ENCODE data around the gene CD81. TPM values are rescaled to one million over a fixed set of nuclear protein-coding genes. Genes with fewer than 3 reads are reported as not detected.

The CD81 gene
- total RNA-seq, 2 experiments from 2014 or later: 181 to 183 TPM

GRCh38 chr11:2365571-2366210 lies 11.4 kb upstream of the CD81 start:
- Mint-ChIP-seq H3K9me3 (no peaks in the 10 kb centered on the region), H3K4me1 (ENCODE audit: low read depth) (no peaks in the 10 kb centered on the region), H3K27ac (no peak overlapping the region), H3K27me3 (no peaks in the 10 kb centered on the region), H3K4me3 (no peak overlapping the region), H3K36me3 (ENCODE audit: low read depth) (no peaks in the 10 kb centered on the region)
- Histone ChIP-seq H3K4me3 (ENCODE audit: low read length) (no peak overlapping the region), H3K27ac (ENCODE audit: low read depth in 1 of 2, low read length in 2 of 2) (no peak overlapping the region), H3K36me3 (ENCODE audit: insufficient read depth, low read length) (no peaks in the 10 kb centered on the region), H3K4me1 (ENCODE audit: insufficient read depth, low read length) (no peaks in the 10 kb centered on the region), H3K9me3 (ENCODE audit: control insufficient read depth in 1 of 2, insufficient read depth in 1 of 2, low read length in 2 of 2) (no peaks in the 10 kb centered on the region), H3K27me3 (ENCODE audit: control insufficient read depth in 1 of 2, insufficient read depth in 2 of 2, low read length in 2 of 2) (no peaks in the 10 kb centered on the region)
- no peak for DNase-seq
- POLR2A ChIA-PET: interaction anchor here (1.8 kb wide), 1 partner anchor 12 kb away, joined by 7 read pairs; no protein-coding TSS in a partner anchor
- no peak for TF ChIP-seq CTCF (IDR thresholded peaks at IDR 0.05)
- intact Hi-C loops (cut with DNase I, micrococcal nuclease): no loop called here
- ATAC-seq (ENCODE audit: poor library complexity): no peak
- CTCF ChIA-PET: no interaction called here

- no peak for ATAC-seq (ENCODE audit: poor library complexity)
- Histone ChIP-seq H3K27ac (ENCODE audit: low read depth in 1 of 2, low read length in 2 of 2) (no peak overlapping the region), H3K4me3 (ENCODE audit: low read length) (no peak overlapping the region), H3K27me3 (ENCODE audit: control insufficient read depth in 1 of 2, insufficient read depth in 2 of 2, low read length in 2 of 2) (no peaks in the 10 kb centered on the region), H3K36me3 (ENCODE audit: insufficient read depth, low read length) (no peaks in the 10 kb centered on the region), H3K9me3 (ENCODE audit: control insufficient read depth in 1 of 2, insufficient read depth in 1 of 2, low read length in 2 of 2) (no peaks in the 10 kb centered on the region), H3K4me1 (ENCODE audit: insufficient read depth, low read length) (no peaks in the 10 kb centered on the region)
- intact Hi-C loops (cut with DNase I, micrococcal nuclease): no loop called here
- Mint-ChIP-seq H3K27me3 (no peaks in the 10 kb centered on the region), H3K4me1 (ENCODE audit: low read depth) (no peaks in the 10 kb centered on the region), H3K36me3 (ENCODE audit: low read depth) (no peaks in the 10 kb centered on the region), H3K9me3 (no peaks in the 10 kb centered on the region), H3K4me3 (no peak overlapping the region), H3K27ac (no peak overlapping the region)
- ChIA-PET CTCF (no interaction called here), POLR2A (interaction anchor here (1.8 kb wide), 1 partner anchor 12 kb away, joined by 7 read pairs; no protein-coding TSS in a partner anchor)
- TF ChIP-seq CTCF (IDR thresholded peaks at IDR 0.05): no peak
- DNase-seq: no peak
These were observed 10.8 kb upstream of the CD81 start for GRCh38 chr11:2366276-2366675.

GRCh38 chr11:2366733-2367132 lies 10.4 kb upstream of the CD81 start:
- intact Hi-C loops (cut with DNase I, micrococcal nuclease): no loop called here
- DNase-seq (no peak), ATAC-seq (ENCODE audit: poor library complexity) (no peak)
- Mint-ChIP-seq H3K27me3 (no peaks in the 10 kb centered on the region), H3K27ac (no peak overlapping the region), H3K4me3 (no peak overlapping the region), H3K9me3 (no peaks in the 10 kb centered on the region), H3K36me3 (ENCODE audit: low read depth) (no peaks in the 10 kb centered on the region), H3K4me1 (ENCODE audit: low read depth) (no peaks in the 10 kb centered on the region)
- CTCF ChIA-PET: no interaction called here
- Histone ChIP-seq H3K4me1 (ENCODE audit: insufficient read depth, low read length) (no peaks in the 10 kb centered on the region), H3K36me3 (ENCODE audit: insufficient read depth, low read length) (no peaks in the 10 kb centered on the region), H3K9me3 (ENCODE audit: control insufficient read depth in 1 of 2, insufficient read depth in 1 of 2, low read length in 2 of 2) (no peaks in the 10 kb centered on the region), H3K27ac (ENCODE audit: low read depth in 1 of 2, low read length in 2 of 2) (no peak overlapping the region), H3K27me3 (ENCODE audit: control insufficient read depth in 1 of 2, insufficient read depth in 2 of 2, low read length in 2 of 2) (no peaks in the 10 kb centered on the region), H3K4me3 (ENCODE audit: low read length) (no peak overlapping the region)
- TF ChIP-seq CTCF (IDR thresholded peaks at IDR 0.05): no peak
- POLR2A ChIA-PET: interaction anchor here (1.8 kb wide), 1 partner anchor 11 kb away, joined by 7 read pairs; no protein-coding TSS in a partner anchor
